Measurements from ENCODE around the gene FBLN2.

- TF ChIP-seq CTCF (optimal IDR thresholded peaks at IDR 0.05 in 1 of 3, IDR thresholded peaks at IDR 0.05 in 1 of 3, conservative IDR thresholded peaks at IDR 0.05 in 1 of 3; ENCODE audit: extremely low read depth in 1 of 3, insufficient read depth in 2 of 3, low read length in 3 of 3) (no peak), EZH2 (IDR thresholded peaks at IDR 0.05; ENCODE audit: low read length) (no peak)
Measured at GRCh38 chr3:13522236-13522635, 26.7 kb upstream of the FBLN2 start.

All from keratinocyte (primary cell).